Epithelial cell of esophagus (primary cell): ENCODE measurements around the gene ZNF665.
"Not testable (repeated sequence)": the region's sequence is repeated elsewhere in the genome, so short reads cannot be mapped to it uniquely, and the experiment has no call there.

Experiments used
- DNase-seq: peaks from one replicate; pipeline ENCODE4 v3.0.0; 2010; ENCODE audit warnings: low read depth
- H3K4me3 ChIP-seq: 2 replicates; pipeline ENCODE4 v1.5.1; 2011; ENCODE audit warnings: mild to moderate bottlenecking, low read length, control low read depth
- TF ChIP-seq, protein P1 (sequence below): IDR thresholded peaks from 2 replicates; pipeline ENCODE4 v1.5.1; 2011; ENCODE audit warnings: low read depth, mild to moderate bottlenecking, low read length, control low read depth, inconsistent platforms; ENCODE audit not compliant: insufficient read depth; ENCODE audit errors: missing control alignments

Gene ZNF665

DNA sequence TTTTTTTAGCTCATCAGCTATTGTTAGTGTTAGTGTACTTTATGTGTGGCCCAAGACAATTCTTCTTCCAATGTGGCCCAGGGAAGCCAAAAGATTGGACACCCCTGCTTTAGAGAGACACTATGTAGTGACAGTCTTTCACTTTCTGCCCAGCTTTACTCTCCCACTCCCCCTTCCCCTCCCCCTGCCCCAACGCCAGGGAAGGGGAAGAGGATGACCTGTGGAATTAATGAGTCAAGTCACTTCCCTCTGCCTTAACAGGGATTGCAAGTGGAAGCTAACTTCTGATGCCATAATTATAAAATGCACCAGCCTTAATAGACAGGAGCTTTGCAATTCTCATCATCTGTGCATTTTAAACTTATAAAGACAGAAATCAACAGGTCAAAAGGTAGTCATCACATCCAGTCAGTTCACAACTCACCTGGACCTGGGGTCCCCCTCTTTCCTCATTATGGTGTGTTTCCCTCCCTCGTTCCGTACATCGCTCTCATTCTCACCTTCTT is 62.0 kb downstream of the ZNF665 start:
- TF ChIP-seq, protein P1, sequence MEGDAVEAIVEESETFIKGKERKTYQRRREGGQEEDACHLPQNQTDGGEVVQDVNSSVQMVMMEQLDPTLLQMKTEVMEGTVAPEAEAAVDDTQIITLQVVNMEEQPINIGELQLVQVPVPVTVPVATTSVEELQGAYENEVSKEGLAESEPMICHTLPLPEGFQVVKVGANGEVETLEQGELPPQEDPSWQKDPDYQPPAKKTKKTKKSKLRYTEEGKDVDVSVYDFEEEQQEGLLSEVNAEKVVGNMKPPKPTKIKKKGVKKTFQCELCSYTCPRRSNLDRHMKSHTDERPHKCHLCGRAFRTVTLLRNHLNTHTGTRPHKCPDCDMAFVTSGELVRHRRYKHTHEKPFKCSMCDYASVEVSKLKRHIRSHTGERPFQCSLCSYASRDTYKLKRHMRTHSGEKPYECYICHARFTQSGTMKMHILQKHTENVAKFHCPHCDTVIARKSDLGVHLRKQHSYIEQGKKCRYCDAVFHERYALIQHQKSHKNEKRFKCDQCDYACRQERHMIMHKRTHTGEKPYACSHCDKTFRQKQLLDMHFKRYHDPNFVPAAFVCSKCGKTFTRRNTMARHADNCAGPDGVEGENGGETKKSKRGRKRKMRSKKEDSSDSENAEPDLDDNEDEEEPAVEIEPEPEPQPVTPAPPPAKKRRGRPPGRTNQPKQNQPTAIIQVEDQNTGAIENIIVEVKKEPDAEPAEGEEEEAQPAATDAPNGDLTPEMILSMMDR = no peak
- H3K4me3 ChIP-seq = no peak overlapping the region
- no peak for DNase-seq

DNA sequence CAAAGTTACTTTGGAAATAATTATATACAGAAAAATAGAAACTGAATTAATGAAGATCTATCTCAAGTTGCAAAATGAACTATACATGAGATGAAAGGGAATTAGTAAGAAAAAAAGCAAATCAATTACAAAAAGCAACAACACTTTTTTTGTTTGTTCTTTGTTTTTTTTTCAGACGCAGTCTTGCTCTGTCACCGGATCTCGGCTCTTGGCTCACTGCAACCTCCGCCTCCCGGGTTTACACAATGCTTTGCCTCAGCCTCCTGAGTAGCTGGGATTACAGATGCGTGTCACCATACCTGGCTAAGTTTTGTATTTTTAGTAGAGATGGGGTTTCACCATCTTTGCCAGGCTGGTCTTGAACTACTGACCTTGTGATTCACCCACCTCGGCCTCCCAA is 62.7 kb downstream of the ZNF665 start:
- peak; percentile 36 for DNase-seq
- H3K4me3 ChIP-seq = no peak overlapping the region
- TF ChIP-seq, protein P1 = no peak

DNA sequence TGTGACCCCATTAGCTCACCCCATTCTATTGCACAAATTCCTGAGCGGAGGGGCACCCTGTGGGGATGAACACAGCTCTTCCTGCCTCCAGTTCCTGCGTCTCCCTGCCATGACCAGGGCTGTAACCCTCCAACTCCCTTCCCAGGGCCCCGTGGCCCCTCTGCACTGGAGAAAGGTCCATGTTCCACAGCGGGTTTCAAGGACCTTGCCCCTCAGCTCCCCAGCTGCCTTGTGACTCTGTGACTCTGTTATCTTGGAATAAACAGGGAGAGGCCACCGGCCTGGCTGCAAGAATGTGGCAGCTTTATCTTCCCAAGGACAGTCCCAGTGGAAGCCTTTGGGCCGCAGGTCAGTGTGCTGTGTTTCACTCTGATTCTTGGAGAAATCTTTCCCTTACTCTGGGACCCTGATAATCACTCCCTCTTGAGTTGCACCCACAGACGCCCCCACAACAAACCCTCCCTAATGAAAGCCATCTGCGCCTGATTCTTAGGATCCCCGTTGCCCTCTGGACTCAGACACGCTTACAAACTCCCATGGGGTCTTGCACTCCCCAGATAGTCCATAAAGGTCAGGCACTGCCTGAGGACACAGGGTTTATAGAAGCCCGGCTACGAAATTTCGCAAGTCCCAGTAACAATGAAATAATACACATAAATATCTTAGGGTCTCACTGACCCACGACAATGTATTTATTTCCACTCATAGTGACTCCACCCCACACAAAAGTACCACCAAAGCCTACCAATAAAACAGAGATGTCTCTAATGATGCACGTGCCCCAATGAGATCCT is 66.2 kb downstream of the ZNF665 start:
- not testable (repeated sequence) for H3K4me3 ChIP-seq, DNase-seq

DNA sequence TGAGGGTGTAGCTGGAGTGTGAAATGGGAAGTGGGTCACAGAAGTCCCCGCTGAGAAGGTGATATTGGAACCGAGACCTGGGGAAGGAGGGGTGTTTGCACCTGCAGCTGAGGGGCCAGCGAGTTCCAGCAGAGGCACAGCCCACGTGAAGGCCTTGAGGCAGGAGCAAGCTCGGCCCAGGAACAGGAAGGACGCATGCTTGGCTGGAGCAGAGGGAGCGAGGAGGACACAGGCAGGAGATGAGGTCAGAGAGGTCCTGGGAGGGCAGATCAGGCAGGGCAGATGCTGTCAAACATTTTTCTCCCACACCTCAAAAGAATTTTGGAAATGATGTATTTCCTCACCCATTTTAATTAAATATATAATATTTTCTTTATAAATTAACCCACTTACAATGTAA is 69.8 kb downstream of the ZNF665 start:
- no peak overlapping the region for H3K4me3 ChIP-seq
- no peak for DNase-seq
- TF ChIP-seq, protein P1 = no peak
